SK-N-SH treated with all-trans-retinoic acid at 6 μM for 48 hours (cell line): ENCODE measurements around the gene KLK4.

Experiments used
- CSDC2 ChIP-seq: fragments of 250-450 bp; sonication (Bioruptor Pico); IDR thresholded peaks from 2 replicates; pipeline ENCODE4 v1.5.0; 2020; ENCODE audit warnings: mild to moderate bottlenecking, moderate library complexity
- GLIS3 ChIP-seq: fragments of 250-450 bp; sonication (Bioruptor Pico); IDR thresholded peaks from 2 replicates; pipeline ENCODE4 v1.5.0; 2020; ENCODE audit warnings: mild to moderate bottlenecking, moderate library complexity
- OSR1 ChIP-seq: fragments of 250-450 bp; sonication (Bioruptor Pico); IDR thresholded peaks from 2 replicates; pipeline ENCODE4 v1.8.0; 2022; ENCODE audit warnings: moderate library complexity, mild to moderate bottlenecking, inconsistent platforms
- PPARA ChIP-seq: fragments of 250-450 bp; sonication (Bioruptor Pico); IDR thresholded peaks from 2 replicates; pipeline ENCODE4 v1.5.0; 2020; ENCODE audit warnings: mild to moderate bottlenecking, borderline replicate concordance
- RARB ChIP-seq: fragments of 250-450 bp; sonication (Bioruptor Pico); IDR thresholded peaks from 2 replicates; pipeline ENCODE4 v1.8.0; 2021; ENCODE audit warnings: mild to moderate bottlenecking, moderate library complexity
- TCF4 ChIP-seq: fragments of 250-450 bp; sonication (Bioruptor Pico); IDR thresholded peaks from 2 replicates; pipeline ENCODE4 v1.8.0; 2021; ENCODE audit warnings: mild to moderate bottlenecking, moderate library complexity, borderline replicate concordance
- ZFP30 ChIP-seq: fragments of 450-650 bp; formaldehyde crosslinking; IDR thresholded peaks from 2 replicates; pipeline ENCODE4 v1.5.0; 2022; ENCODE audit warnings: mild to moderate bottlenecking, moderate library complexity
- TF ChIP-seq, protein P1 (sequence below): fragments of 250-450 bp; sonication (Bioruptor Pico); IDR thresholded peaks from 2 replicates; pipeline ENCODE4 v1.5.1; 2020; ENCODE audit warnings: low read depth, mild to moderate bottlenecking, moderate library complexity
- TF ChIP-seq, protein P2 (sequence below): fragments of 250-450 bp; sonication (Bioruptor Pico); IDR thresholded peaks from 2 replicates; pipeline ENCODE4 v1.8.0; 2020; ENCODE audit warnings: mild to moderate bottlenecking, moderate library complexity, borderline replicate concordance
- TF ChIP-seq, protein P3 (sequence below): fragments of 250-450 bp; sonication (Bioruptor Pico); IDR thresholded peaks from 2 replicates; pipeline ENCODE4 v1.5.0; 2020; ENCODE audit warnings: mild to moderate bottlenecking, moderate library complexity

DNA sequence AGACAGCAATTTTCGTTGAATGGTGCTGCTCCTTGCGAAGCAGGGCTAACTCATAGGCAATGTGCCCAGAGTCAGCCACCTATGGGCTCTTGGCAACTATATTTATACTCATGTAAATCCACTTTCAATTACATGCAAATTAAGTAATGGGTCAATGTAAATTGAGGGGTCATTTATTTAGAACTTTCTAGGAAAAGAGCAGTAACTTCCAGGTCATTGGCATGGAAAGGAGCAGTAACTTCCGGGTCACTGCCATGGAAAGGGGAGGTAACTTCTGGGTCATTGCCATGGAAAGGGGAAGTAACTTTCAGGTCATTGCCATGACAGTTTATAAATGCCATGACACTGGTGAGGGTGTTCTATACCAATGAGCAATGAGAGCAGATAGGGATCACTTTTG is 11.6 kb downstream of the KLK4 start:
- no peak for TF ChIP-seq ZFP30 (CRISPR knock-in tag)
- TF ChIP-seq OSR1 = no peak
- TF ChIP-seq PPARA (CRISPR knock-in tag) = no peak
- TF ChIP-seq RARB (CRISPR knock-in tag) = no peak
- TF ChIP-seq CSDC2 (CRISPR knock-in tag) = no peak
- TF ChIP-seq, protein P1, sequence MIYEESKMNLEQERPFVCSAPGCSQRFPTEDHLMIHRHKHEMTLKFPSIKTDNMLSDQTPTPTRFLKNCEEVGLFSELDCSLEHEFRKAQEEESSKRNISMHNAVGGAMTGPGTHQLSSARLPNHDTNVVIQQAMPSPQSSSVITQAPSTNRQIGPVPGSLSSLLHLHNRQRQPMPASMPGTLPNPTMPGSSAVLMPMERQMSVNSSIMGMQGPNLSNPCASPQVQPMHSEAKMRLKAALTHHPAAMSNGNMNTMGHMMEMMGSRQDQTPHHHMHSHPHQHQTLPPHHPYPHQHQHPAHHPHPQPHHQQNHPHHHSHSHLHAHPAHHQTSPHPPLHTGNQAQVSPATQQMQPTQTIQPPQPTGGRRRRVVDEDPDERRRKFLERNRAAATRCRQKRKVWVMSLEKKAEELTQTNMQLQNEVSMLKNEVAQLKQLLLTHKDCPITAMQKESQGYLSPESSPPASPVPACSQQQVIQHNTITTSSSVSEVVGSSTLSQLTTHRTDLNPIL (CRISPR knock-in tag) = no peak
- no peak for TF ChIP-seq TCF4 (CRISPR knock-in tag)
- TF ChIP-seq, protein P2, sequence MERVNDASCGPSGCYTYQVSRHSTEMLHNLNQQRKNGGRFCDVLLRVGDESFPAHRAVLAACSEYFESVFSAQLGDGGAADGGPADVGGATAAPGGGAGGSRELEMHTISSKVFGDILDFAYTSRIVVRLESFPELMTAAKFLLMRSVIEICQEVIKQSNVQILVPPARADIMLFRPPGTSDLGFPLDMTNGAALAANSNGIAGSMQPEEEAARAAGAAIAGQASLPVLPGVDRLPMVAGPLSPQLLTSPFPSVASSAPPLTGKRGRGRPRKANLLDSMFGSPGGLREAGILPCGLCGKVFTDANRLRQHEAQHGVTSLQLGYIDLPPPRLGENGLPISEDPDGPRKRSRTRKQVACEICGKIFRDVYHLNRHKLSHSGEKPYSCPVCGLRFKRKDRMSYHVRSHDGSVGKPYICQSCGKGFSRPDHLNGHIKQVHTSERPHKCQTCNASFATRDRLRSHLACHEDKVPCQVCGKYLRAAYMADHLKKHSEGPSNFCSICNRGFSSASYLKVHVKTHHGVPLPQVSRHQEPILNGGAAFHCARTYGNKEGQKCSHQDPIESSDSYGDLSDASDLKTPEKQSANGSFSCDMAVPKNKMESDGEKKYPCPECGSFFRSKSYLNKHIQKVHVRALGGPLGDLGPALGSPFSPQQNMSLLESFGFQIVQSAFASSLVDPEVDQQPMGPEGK = no peak
- no peak for TF ChIP-seq GLIS3 (CRISPR knock-in tag)
- TF ChIP-seq, protein P3, sequence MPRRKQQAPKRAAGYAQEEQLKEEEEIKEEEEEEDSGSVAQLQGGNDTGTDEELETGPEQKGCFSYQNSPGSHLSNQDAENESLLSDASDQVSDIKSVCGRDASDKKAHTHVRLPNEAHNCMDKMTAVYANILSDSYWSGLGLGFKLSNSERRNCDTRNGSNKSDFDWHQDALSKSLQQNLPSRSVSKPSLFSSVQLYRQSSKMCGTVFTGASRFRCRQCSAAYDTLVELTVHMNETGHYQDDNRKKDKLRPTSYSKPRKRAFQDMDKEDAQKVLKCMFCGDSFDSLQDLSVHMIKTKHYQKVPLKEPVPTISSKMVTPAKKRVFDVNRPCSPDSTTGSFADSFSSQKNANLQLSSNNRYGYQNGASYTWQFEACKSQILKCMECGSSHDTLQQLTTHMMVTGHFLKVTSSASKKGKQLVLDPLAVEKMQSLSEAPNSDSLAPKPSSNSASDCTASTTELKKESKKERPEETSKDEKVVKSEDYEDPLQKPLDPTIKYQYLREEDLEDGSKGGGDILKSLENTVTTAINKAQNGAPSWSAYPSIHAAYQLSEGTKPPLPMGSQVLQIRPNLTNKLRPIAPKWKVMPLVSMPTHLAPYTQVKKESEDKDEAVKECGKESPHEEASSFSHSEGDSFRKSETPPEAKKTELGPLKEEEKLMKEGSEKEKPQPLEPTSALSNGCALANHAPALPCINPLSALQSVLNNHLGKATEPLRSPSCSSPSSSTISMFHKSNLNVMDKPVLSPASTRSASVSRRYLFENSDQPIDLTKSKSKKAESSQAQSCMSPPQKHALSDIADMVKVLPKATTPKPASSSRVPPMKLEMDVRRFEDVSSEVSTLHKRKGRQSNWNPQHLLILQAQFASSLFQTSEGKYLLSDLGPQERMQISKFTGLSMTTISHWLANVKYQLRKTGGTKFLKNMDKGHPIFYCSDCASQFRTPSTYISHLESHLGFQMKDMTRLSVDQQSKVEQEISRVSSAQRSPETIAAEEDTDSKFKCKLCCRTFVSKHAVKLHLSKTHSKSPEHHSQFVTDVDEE (CRISPR knock-in tag) = no peak
